Measurements from ENCODE around the gene PLPPR1. TPM values are rescaled to one million over a fixed set of nuclear protein-coding genes. Genes with fewer than 3 reads are reported as not detected.

The PLPPR1 gene
- total RNA-seq, 1 donor from 2014 or later, result not detected

GRCh38 chr9:101173907-101174306, 145.4 kb downstream of the PLPPR1 start:
- intact Hi-C loops (cut with DNase I), result no loop called here
- H3K4me3 ChIP-seq, result no peak overlapping the region
- H3K27me3 ChIP-seq, result no peaks in the 10 kb centered on the region
- H3K9me3 ChIP-seq, result no peaks in the 10 kb centered on the region
- no peaks in the 10 kb centered on the region for H3K4me1 ChIP-seq
- no peak overlapping the region for H3K27ac ChIP-seq
- H3K36me3 ChIP-seq, result no peaks in the 10 kb centered on the region
- no peak for TF ChIP-seq CTCF (IDR thresholded peaks at IDR 0.05)
- no peak for DNase-seq (ENCODE audit: low spot score in 2 of 2)

- Histone ChIP-seq H3K4me1 (no peaks in the 10 kb centered on the region), H3K9me3 (no peaks in the 10 kb centered on the region), H3K4me3 (no peak overlapping the region), H3K36me3 (no peaks in the 10 kb centered on the region), H3K27ac (no peak overlapping the region), H3K27me3 (no peaks in the 10 kb centered on the region)
- no peak for DNase-seq (ENCODE audit: low spot score in 2 of 2)
- intact Hi-C loops (cut with DNase I), result no loop called here
- TF ChIP-seq CTCF (IDR thresholded peaks at IDR 0.05), result no peak
Observed at GRCh38 chr9:101176384-101176783, 147.9 kb downstream of the PLPPR1 start.

- no peaks in the 10 kb centered on the region for H3K9me3 ChIP-seq
- intact Hi-C loops (cut with DNase I), result loop anchor here (10.0 kb wide), 1 partner anchor 60 kb away; no protein-coding TSS in a partner anchor
- H3K27me3 ChIP-seq, result no peaks in the 10 kb centered on the region
- no peaks in the 10 kb centered on the region for H3K4me1 ChIP-seq
- no peak for DNase-seq (ENCODE audit: low spot score in 2 of 2)
- no peaks in the 10 kb centered on the region for H3K36me3 ChIP-seq
- no peak overlapping the region for H3K27ac ChIP-seq
- no peak for TF ChIP-seq CTCF (IDR thresholded peaks at IDR 0.05)
- no peak overlapping the region for H3K4me3 ChIP-seq
Observed at GRCh38 chr9:101184813-101185278, 156.3 kb downstream of the PLPPR1 start.

- no peak for DNase-seq (ENCODE audit: low spot score in 2 of 2)
Observed at GRCh38 chr9:101191723-101192122, 163.2 kb downstream of the PLPPR1 start.

GRCh38 chr9:101197026-101197425, 168.5 kb downstream of the PLPPR1 start:
- H3K4me1 ChIP-seq, result no peaks in the 10 kb centered on the region
- H3K9me3 ChIP-seq, result no peaks in the 10 kb centered on the region
- no peaks in the 10 kb centered on the region for H3K27me3 ChIP-seq
- DNase-seq (ENCODE audit: low spot score in 2 of 2), result no peak
- H3K4me3 ChIP-seq, result no peak overlapping the region
- no peak overlapping the region for H3K27ac ChIP-seq
- TF ChIP-seq CTCF (IDR thresholded peaks at IDR 0.05), result no peak
- intact Hi-C loops (cut with DNase I), result no loop called here
- H3K36me3 ChIP-seq, result no peaks in the 10 kb centered on the region

More at GRCh38 chr9:101191723-101192122, 163.2 kb downstream of the PLPPR1 start:
- Histone ChIP-seq H3K4me1 (no peaks in the 10 kb centered on the region), H3K36me3 (no peaks in the 10 kb centered on the region), H3K9me3 (no peaks in the 10 kb centered on the region), H3K4me3 (no peak overlapping the region), H3K27ac (no peak overlapping the region), H3K27me3 (no peaks in the 10 kb centered on the region)
- intact Hi-C loops (cut with DNase I), result no loop called here
- TF ChIP-seq CTCF (IDR thresholded peaks at IDR 0.05), result no peak

GRCh38 chr9:101200852-101201251, 172.3 kb downstream of the PLPPR1 start:
- no peaks in the 10 kb centered on the region for H3K27me3 ChIP-seq
- intact Hi-C loops (cut with DNase I), result no loop called here

More at GRCh38 chr9:101200852-101201251, 172.3 kb downstream of the PLPPR1 start:
- Histone ChIP-seq H3K27ac (no peak overlapping the region), H3K36me3 (no peaks in the 10 kb centered on the region), H3K4me1 (no peaks in the 10 kb centered on the region), H3K4me3 (no peak overlapping the region), H3K9me3 (no peaks in the 10 kb centered on the region)
- DNase-seq (ENCODE audit: low spot score in 2 of 2), result no peak
- no peak for TF ChIP-seq CTCF (IDR thresholded peaks at IDR 0.05)
